Measurements from ENCODE around the gene ATG101. TPM values are rescaled to one million over a fixed set of nuclear protein-coding genes. Genes with fewer than 3 reads are reported as not detected.

The ATG101 gene
- total and polyA plus RNA-seq, 2 donors, result 20.4 to 46.4 TPM

GRCh38 chr12:52070185-52070925 lies 577 bp downstream of the ATG101 start:
- H3K36me3 ChIP-seq (ENCODE audit: insufficient read depth), result peaks cover 2% of the 10 kb centered on the region
- peaks cover 3% of the 10 kb centered on the region for H3K4me1 ChIP-seq (ENCODE audit: insufficient read depth)
- peak overlapping the region; percentile 91 for H3K27ac ChIP-seq (ENCODE audit: low read depth)
- 5% methylated on average over 37 of the region's 37 CpGs for WGBS
- DNase-seq (ENCODE audit: extremely low spot score), result no peak
- peak overlapping the region; percentile 86 for H3K4me3 ChIP-seq (ENCODE audit: low read depth, low read length)

GRCh38 chr12:52073531-52074381 lies 4.0 kb downstream of the ATG101 start:
- 75% methylated on average over 23 of the region's 23 CpGs for WGBS
- Histone ChIP-seq H3K4me3 (ENCODE audit: low read depth, low read length) (no peak overlapping the region), H3K4me1 (ENCODE audit: insufficient read depth) (peaks cover 3% of the 10 kb centered on the region), H3K36me3 (ENCODE audit: insufficient read depth) (peaks cover 2% of the 10 kb centered on the region), H3K27ac (ENCODE audit: low read depth) (no peak overlapping the region)
- DNase-seq (ENCODE audit: extremely low spot score), result no peak

- peaks cover 3% of the 10 kb centered on the region for H3K4me1 ChIP-seq (ENCODE audit: insufficient read depth)
- H3K4me3 ChIP-seq (ENCODE audit: low read depth, low read length), result no peak overlapping the region
- H3K36me3 ChIP-seq (ENCODE audit: insufficient read depth), result peaks cover 2% of the 10 kb centered on the region
- 85% methylated on average over 3 of the region's 3 CpGs for WGBS
- DNase-seq (ENCODE audit: extremely low spot score), result no peak
- H3K27ac ChIP-seq (ENCODE audit: low read depth), result no peak overlapping the region
Measured at GRCh38 chr12:52074971-52075724, 5.4 kb downstream of the ATG101 start.

- peaks cover 2% of the 10 kb centered on the region for H3K36me3 ChIP-seq (ENCODE audit: insufficient read depth)
- H3K4me3 ChIP-seq (ENCODE audit: low read depth, low read length), result no peak overlapping the region
- H3K27ac ChIP-seq (ENCODE audit: low read depth), result no peak overlapping the region
- no peaks in the 10 kb centered on the region for H3K4me1 ChIP-seq (ENCODE audit: insufficient read depth)
- DNase-seq (ENCODE audit: extremely low spot score), result no peak
- WGBS, result 95% methylated on average over 16 of the region's 16 CpGs
Measured at GRCh38 chr12:52076811-52077210, 7.0 kb downstream of the ATG101 start.

GRCh38 chr12:52078276-52078675 lies 8.5 kb downstream of the ATG101 start:
- DNase-seq (ENCODE audit: extremely low spot score), result no peak
- peaks cover 2% of the 10 kb centered on the region for H3K36me3 ChIP-seq (ENCODE audit: insufficient read depth)
- H3K4me1 ChIP-seq (ENCODE audit: insufficient read depth), result no peaks in the 10 kb centered on the region
- no peak overlapping the region for H3K27ac ChIP-seq (ENCODE audit: low read depth)
- H3K4me3 ChIP-seq (ENCODE audit: low read depth, low read length), result no peak overlapping the region
- 93% methylated on average over 3 of the region's 3 CpGs for WGBS

GRCh38 chr12:52079576-52080402 lies 10.0 kb downstream of the ATG101 start, which contains the start of gene SMIM41:
Gene SMIM41 (plus strand): TSS chr12:52079704. CDS start chr12:52079780, 76 bp downstream.
- Histone ChIP-seq H3K27ac (ENCODE audit: low read depth) (peak within 1 kb of the TSS; percentile 47), H3K4me3 (ENCODE audit: low read depth, low read length) (peak within 1 kb of the TSS; percentile 11), H3K36me3 (ENCODE audit: insufficient read depth) (peaks cover 2% of the 10 kb centered on the region), H3K4me1 (ENCODE audit: insufficient read depth) (no peaks in the 10 kb centered on the region)
- 42% methylated on average over 87 of the region's 87 CpGs for WGBS
- DNase-seq (ENCODE audit: extremely low spot score), result no peak

- WGBS, result 56% methylated on average over 10 of the region's 10 CpGs
- Histone ChIP-seq H3K4me3 (ENCODE audit: low read depth, low read length) (no peak overlapping the region), H3K4me1 (ENCODE audit: insufficient read depth) (no peaks in the 10 kb centered on the region), H3K27ac (ENCODE audit: low read depth) (peak overlapping the region; percentile 73), H3K36me3 (ENCODE audit: insufficient read depth) (no peaks in the 10 kb centered on the region)
- DNase-seq (ENCODE audit: extremely low spot score), result no peak
Measured at GRCh38 chr12:52080403-52081251, 10.8 kb downstream of the ATG101 start.

GRCh38 chr12:52081263-52081733 lies 11.5 kb downstream of the ATG101 start:
- Histone ChIP-seq H3K36me3 (ENCODE audit: insufficient read depth) (no peaks in the 10 kb centered on the region), H3K4me3 (ENCODE audit: low read depth, low read length) (no peak overlapping the region), H3K27ac (ENCODE audit: low read depth) (peak overlapping the region; percentile 73), H3K4me1 (ENCODE audit: insufficient read depth) (no peaks in the 10 kb centered on the region)
- DNase-seq (ENCODE audit: extremely low spot score), result no peak
- 31% methylated on average over 9 of the region's 9 CpGs for WGBS

GRCh38 chr12:52082026-52082668 lies 12.4 kb downstream of the ATG101 start:
- H3K4me1 ChIP-seq (ENCODE audit: insufficient read depth), result no peaks in the 10 kb centered on the region
- H3K36me3 ChIP-seq (ENCODE audit: insufficient read depth), result no peaks in the 10 kb centered on the region
- WGBS, result 31% methylated on average over 13 of the region's 13 CpGs
- H3K27ac ChIP-seq (ENCODE audit: low read depth), result no peak overlapping the region
- DNase-seq (ENCODE audit: extremely low spot score), result no peak
- H3K4me3 ChIP-seq (ENCODE audit: low read depth, low read length), result no peak overlapping the region

- Histone ChIP-seq H3K4me3 (ENCODE audit: low read depth, low read length) (no peak overlapping the region), H3K36me3 (ENCODE audit: insufficient read depth) (no peaks in the 10 kb centered on the region), H3K4me1 (ENCODE audit: insufficient read depth) (no peaks in the 10 kb centered on the region), H3K27ac (ENCODE audit: low read depth) (no peak overlapping the region)
- no peak for DNase-seq (ENCODE audit: extremely low spot score)
- WGBS, result 51% methylated on average over 4 of the region's 4 CpGs
Measured at GRCh38 chr12:52082669-52082987, 12.8 kb downstream of the ATG101 start.

GRCh38 chr12:52082988-52083637 lies 13.3 kb downstream of the ATG101 start:
- H3K4me1 ChIP-seq (ENCODE audit: insufficient read depth), result no peaks in the 10 kb centered on the region
- H3K36me3 ChIP-seq (ENCODE audit: insufficient read depth), result no peaks in the 10 kb centered on the region
- WGBS, result 32% methylated on average over 11 of the region's 11 CpGs
- no peak overlapping the region for H3K27ac ChIP-seq (ENCODE audit: low read depth)
- no peak overlapping the region for H3K4me3 ChIP-seq (ENCODE audit: low read depth, low read length)
- no peak for DNase-seq (ENCODE audit: extremely low spot score)
